ENCODE measurements around the gene KCTD12. TPM values are rescaled to one million over a fixed set of nuclear protein-coding genes. Genes with fewer than 3 reads are reported as not detected.
"Not testable (repeated sequence)": the region's sequence is repeated elsewhere in the genome, so short reads cannot be mapped to it uniquely, and the experiment has no call there.

The KCTD12 gene
- polyA plus RNA-seq (ENCODE audit: insufficient read length in 4 of 4): 100 to 1,000 TPM in 3 of 4 donors, 10 to 100 TPM in 1; 99.2 to 121 (median 109) TPM

GRCh38 chr13:76886292-76887075 is at the start of gene KCTD12:
KCTD12 (minus strand) TSS chr13:76886405; CDS start chr13:76886148, 257 bp downstream.
- peak; percentile 75 to 81 (median 80) for DNase-seq (ENCODE audit: low read depth in 4 of 4, low spot score in 3 of 4)

GRCh38 chr13:76934671-76935070 is 48.5 kb upstream of the KCTD12 start:
- DNase-seq (ENCODE audit: low read depth in 4 of 4, low spot score in 3 of 4): no peak

- DNase-seq (ENCODE audit: low read depth in 4 of 4, low spot score in 3 of 4): no peak
Observed at GRCh38 chr13:76932076-76932475, 45.9 kb upstream of the KCTD12 start.

- DNase-seq (ENCODE audit: low read depth in 4 of 4, low spot score in 3 of 4): no peak
Observed at GRCh38 chr13:76929851-76930374, 43.7 kb upstream of the KCTD12 start.

- no peak for DNase-seq (ENCODE audit: low read depth in 4 of 4, low spot score in 3 of 4)
Observed at GRCh38 chr13:76929320-76929719, 43.1 kb upstream of the KCTD12 start.

GRCh38 chr13:76928456-76928855 is 42.3 kb upstream of the KCTD12 start:
- DNase-seq (ENCODE audit: low read depth in 4 of 4, low spot score in 3 of 4): no peak

GRCh38 chr13:76927955-76928354 is 41.8 kb upstream of the KCTD12 start:
- no peak for DNase-seq (ENCODE audit: low read depth in 4 of 4, low spot score in 3 of 4)

GRCh38 chr13:76925115-76925514 is 38.9 kb upstream of the KCTD12 start:
- no peak for DNase-seq (ENCODE audit: low read depth in 4 of 4, low spot score in 3 of 4)

GRCh38 chr13:76921516-76921915 is 35.3 kb upstream of the KCTD12 start:
- DNase-seq (ENCODE audit: low read depth in 4 of 4, low spot score in 3 of 4): no peak

GRCh38 chr13:76917755-76918481 is 31.7 kb upstream of the KCTD12 start:
- not testable (repeated sequence) for DNase-seq (ENCODE audit: low read depth in 4 of 4, low spot score in 3 of 4)

- DNase-seq (ENCODE audit: low read depth in 4 of 4, low spot score in 3 of 4): no peak
Observed at GRCh38 chr13:76917095-76917494, 30.9 kb upstream of the KCTD12 start.

GRCh38 chr13:76913898-76914297 is 27.7 kb upstream of the KCTD12 start:
- no peak for DNase-seq (ENCODE audit: low read depth in 4 of 4, low spot score in 3 of 4)

- no peak for DNase-seq (ENCODE audit: low read depth in 4 of 4, low spot score in 3 of 4)
Observed at GRCh38 chr13:76912476-76912875, 26.3 kb upstream of the KCTD12 start.

GRCh38 chr13:76904507-76904906 is 18.3 kb upstream of the KCTD12 start:
- DNase-seq (ENCODE audit: low read depth in 4 of 4, low spot score in 3 of 4): no peak

GRCh38 chr13:76903544-76904162 is 17.4 kb upstream of the KCTD12 start:
- peak in 3 of 4 donors; percentile 48 to 60 (median 59) for DNase-seq (ENCODE audit: low read depth in 4 of 4, low spot score in 3 of 4)

- not testable (repeated sequence) for DNase-seq (ENCODE audit: low read depth in 4 of 4, low spot score in 3 of 4)
Observed at GRCh38 chr13:76899066-76899465, 12.9 kb upstream of the KCTD12 start.

- not testable (repeated sequence) for DNase-seq (ENCODE audit: low read depth in 4 of 4, low spot score in 3 of 4)
Observed at GRCh38 chr13:76897171-76897570, 11.0 kb upstream of the KCTD12 start.

- DNase-seq (ENCODE audit: low read depth in 4 of 4, low spot score in 3 of 4): no peak
Observed at GRCh38 chr13:76894401-76895110, 8.4 kb upstream of the KCTD12 start.

- no peak for DNase-seq (ENCODE audit: low read depth in 4 of 4, low spot score in 3 of 4)
Observed at GRCh38 chr13:76892488-76892887, 6.3 kb upstream of the KCTD12 start.

- no peak for DNase-seq (ENCODE audit: low read depth in 4 of 4, low spot score in 3 of 4)
Observed at GRCh38 chr13:76890021-76890420, 3.8 kb upstream of the KCTD12 start.

All from right renal pelvis (tissue), 4 donors.